Brain microvascular endothelial cell (primary cell): ENCODE results near the gene COL26A1.
"Not testable (repeated sequence)": the region's sequence is repeated elsewhere in the genome, so short reads cannot be mapped to it uniquely, and the experiment has no call there.

Experiments
- DNase-seq: peaks from one replicate; pipeline ENCODE4 v3.0.0-alpha.2; 2020
- H3K27ac ChIP-seq: fragments of 250-450 bp; sonication (Bioruptor Pico); 2 replicates; pipeline ENCODE4 v1.5.1; 2020; ENCODE audit warnings: mild to moderate bottlenecking, moderate library complexity
- H3K27me3 ChIP-seq: fragments of 250-450 bp; sonication (Bioruptor Pico); replicated peaks from 2 replicates; pipeline ENCODE4 v1.5.1; 2020; ENCODE audit warnings: mild to moderate bottlenecking
- H3K36me3 ChIP-seq: fragments of 250-450 bp; sonication (Bioruptor Pico); replicated peaks from 2 replicates; pipeline ENCODE4 v1.5.1; 2020; ENCODE audit warnings: mild to moderate bottlenecking
- H3K4me3 ChIP-seq: 2 replicates; pipeline ENCODE4 v1.5.1; 2011; ENCODE audit warnings: low read depth, mild to moderate bottlenecking, control low read depth, low read length, moderate library complexity
- CTCF ChIP-seq: IDR thresholded peaks from 2 replicates; pipeline ENCODE4 v1.5.1; 2011; ENCODE audit warnings: low read depth, mild to moderate bottlenecking, moderate library complexity, low read length, control low read depth, inconsistent platforms; ENCODE audit errors: missing control alignments
- in situ Hi-C: cut with HindIII; loops from 2 replicates; pipeline ENCODE4 v1.10.0; 2017; ENCODE audit warnings: low sequenced_read_pairs, low pct_ligation_motif_present

Gene COL26A1

GRCh38 chr7:101486433-101487104 is 123.9 kb downstream of the COL26A1 start:
- Histone ChIP-seq H3K27me3 (peaks cover 7% of the 10 kb centered on the region), H3K4me3 (no peak overlapping the region), H3K27ac (no peak overlapping the region), H3K36me3 (no peaks in the 10 kb centered on the region)
- in situ Hi-C loops = no loop called here
- TF ChIP-seq CTCF = no peak
- DNase-seq = no peak

- DNase-seq = no peak
- in situ Hi-C loops = no loop called here
- no peak for TF ChIP-seq CTCF
- H3K4me3 ChIP-seq = no peak overlapping the region
- no peaks in the 10 kb centered on the region for H3K36me3 ChIP-seq
- peaks cover 7% of the 10 kb centered on the region for H3K27me3 ChIP-seq
- no peak overlapping the region for H3K27ac ChIP-seq
Measured at GRCh38 chr7:101487105-101487458, 124.4 kb downstream of the COL26A1 start.

- no peak for TF ChIP-seq CTCF
- in situ Hi-C loops = no loop called here
- Histone ChIP-seq H3K27me3 (peaks cover 7% of the 10 kb centered on the region), H3K36me3 (no peaks in the 10 kb centered on the region), H3K4me3 (no peak overlapping the region), H3K27ac (no peak overlapping the region)
- no peak for DNase-seq
Measured at GRCh38 chr7:101487753-101488152, 125.1 kb downstream of the COL26A1 start.

GRCh38 chr7:101488826-101489572 is 126.3 kb downstream of the COL26A1 start:
- TF ChIP-seq CTCF = no peak
- no peak overlapping the region for H3K4me3 ChIP-seq
- peaks cover 7% of the 10 kb centered on the region for H3K27me3 ChIP-seq
- no peak for DNase-seq
- no peaks in the 10 kb centered on the region for H3K36me3 ChIP-seq
- in situ Hi-C loops = no loop called here
- H3K27ac ChIP-seq = no peak overlapping the region

- H3K27ac ChIP-seq, H3K27me3 ChIP-seq, H3K36me3 ChIP-seq, DNase-seq, in situ Hi-C loops, H3K4me3 ChIP-seq: not testable (repeated sequence)
Measured at GRCh38 chr7:101490439-101490838, 127.8 kb downstream of the COL26A1 start.

- in situ Hi-C loops, H3K36me3 ChIP-seq, H3K27me3 ChIP-seq, H3K4me3 ChIP-seq, H3K27ac ChIP-seq, DNase-seq: not testable (repeated sequence)
Measured at GRCh38 chr7:101491442-101491841, 128.8 kb downstream of the COL26A1 start.
